ENCODE measurements around the gene EPHB1.

Gene EPHB1

GRCh38 chr3:135134684-135135075 lies 339.6 kb downstream of the EPHB1 start:
- TF ChIP-seq CTCF (IDR thresholded peaks at IDR 0.05; ENCODE audit: insufficient read depth, low read length, missing control alignments) = no peak
- no peak overlapping the region for H3K4me3 ChIP-seq (ENCODE audit: low read depth, low read length)
- ChIA-PET CTCF (no interaction called here), POLR2A (no interaction called here)
- DNase-seq (ENCODE audit: low read depth, low spot score) = no peak

DNA sequence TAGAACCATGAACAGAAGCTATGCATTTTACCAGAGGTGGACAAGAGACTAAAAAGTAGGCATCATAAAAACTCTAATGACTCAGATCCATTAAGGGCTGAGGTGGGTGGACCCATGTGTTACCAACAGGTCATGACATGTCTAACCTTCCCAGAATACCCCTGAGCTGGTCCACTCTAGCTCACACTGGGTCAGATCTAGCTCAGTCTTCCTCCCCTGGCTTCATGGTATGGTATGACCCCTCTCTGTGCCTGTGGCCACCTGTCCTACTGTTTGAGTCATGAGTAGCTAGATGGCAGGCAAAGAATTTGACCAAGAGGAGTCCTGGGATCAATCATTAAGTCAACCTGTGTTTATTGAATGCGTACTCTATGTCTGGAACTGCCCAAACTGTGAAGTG lies 340.4 kb downstream of the EPHB1 start:
- no peak for TF ChIP-seq CTCF (IDR thresholded peaks at IDR 0.05; ENCODE audit: insufficient read depth, low read length, missing control alignments)
- H3K4me3 ChIP-seq (ENCODE audit: low read depth, low read length) = no peak overlapping the region
- DNase-seq (ENCODE audit: low read depth, low spot score) = no peak
- POLR2A ChIA-PET = no interaction called here
- CTCF ChIA-PET = no interaction called here

DNA sequence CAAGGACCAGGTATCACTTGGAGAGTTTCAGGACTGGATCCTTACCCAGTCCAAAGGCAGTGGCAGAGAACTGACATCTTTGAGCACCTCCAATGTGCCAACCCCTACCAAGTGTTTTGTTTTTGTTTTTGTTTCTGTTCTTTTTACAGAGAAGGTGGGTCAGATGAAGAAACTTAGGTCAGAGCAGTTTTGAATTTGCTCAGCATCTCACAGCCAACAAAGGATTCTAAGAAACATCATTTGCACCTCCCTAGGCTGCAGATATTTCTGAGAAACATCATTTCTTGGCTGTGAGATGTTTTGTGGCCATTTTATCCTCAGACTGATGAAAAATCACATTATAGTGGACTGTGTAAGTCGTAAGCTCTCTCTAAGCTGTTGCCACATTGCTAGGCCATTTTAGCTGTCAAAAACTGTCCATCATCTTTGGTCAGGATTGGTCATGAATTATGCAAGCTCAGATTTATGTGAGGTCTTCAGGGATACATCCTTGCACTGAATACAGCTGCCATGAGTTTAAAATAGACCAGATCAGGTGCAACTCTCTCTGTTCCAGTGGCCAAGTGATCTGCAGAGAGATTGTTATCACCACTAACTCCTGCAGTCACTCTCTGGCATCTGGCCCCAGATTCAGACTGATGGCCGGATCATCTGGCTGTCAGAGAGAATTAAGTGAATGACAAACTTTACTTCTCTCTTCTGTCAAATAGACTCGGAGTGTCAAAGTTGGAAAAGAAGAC lies 341.5 kb downstream of the EPHB1 start:
- DNase-seq (ENCODE audit: low read depth, low spot score) = no peak
- no peak overlapping the region for H3K4me3 ChIP-seq (ENCODE audit: low read depth, low read length)
- TF ChIP-seq CTCF (IDR thresholded peaks at IDR 0.05; ENCODE audit: insufficient read depth, low read length, missing control alignments) = no peak
- CTCF ChIA-PET = no interaction called here
- POLR2A ChIA-PET = no interaction called here

DNA sequence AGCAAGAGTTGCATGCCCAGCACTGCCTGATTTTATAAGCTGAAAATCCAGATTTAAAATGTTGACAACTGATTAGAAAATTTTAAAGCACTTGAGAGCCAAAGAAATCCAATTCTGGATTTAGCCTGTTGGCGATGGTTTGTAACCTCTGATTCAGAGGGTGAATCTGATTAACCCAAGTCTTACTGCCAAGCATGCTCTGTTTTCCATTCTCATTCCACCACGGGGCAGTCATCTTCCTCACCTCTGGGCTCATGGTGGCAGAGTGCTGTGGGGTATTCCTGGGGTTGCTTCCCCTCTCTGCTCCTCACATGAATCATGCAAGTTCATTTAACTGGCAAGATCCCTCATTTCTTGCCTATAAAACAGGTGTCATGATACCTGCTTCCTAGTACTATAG lies 342.2 kb downstream of the EPHB1 start:
- POLR2A ChIA-PET = no interaction called here
- CTCF ChIA-PET = no interaction called here
- no peak overlapping the region for H3K4me3 ChIP-seq (ENCODE audit: low read depth, low read length)
- no peak for TF ChIP-seq CTCF (IDR thresholded peaks at IDR 0.05; ENCODE audit: insufficient read depth, low read length, missing control alignments)
- DNase-seq (ENCODE audit: low read depth, low spot score) = no peak

DNA sequence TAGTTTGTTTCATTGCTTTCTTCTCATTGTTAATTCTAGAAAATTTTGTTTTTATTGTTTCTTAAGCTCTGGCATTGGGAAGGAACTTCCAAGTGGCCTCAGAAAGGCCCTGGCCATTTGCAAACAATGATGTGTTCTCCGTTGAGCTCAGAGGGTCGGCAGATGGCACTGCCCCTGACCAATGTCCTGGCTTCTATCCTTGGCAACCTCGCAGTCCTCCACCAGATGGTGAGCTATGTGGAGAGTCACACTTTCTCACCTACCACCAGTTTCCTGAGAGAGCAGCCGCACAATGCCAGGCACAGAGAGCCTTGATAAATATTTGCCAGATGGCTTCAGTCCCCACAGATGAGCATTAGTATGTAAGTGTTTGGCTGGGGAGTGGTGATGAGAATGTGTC lies 343.7 kb downstream of the EPHB1 start:
- CTCF ChIA-PET = no interaction called here
- DNase-seq (ENCODE audit: low read depth, low spot score) = no peak
- H3K4me3 ChIP-seq (ENCODE audit: low read depth, low read length) = no peak overlapping the region
- POLR2A ChIA-PET = no interaction called here
- no peak for TF ChIP-seq CTCF (IDR thresholded peaks at IDR 0.05; ENCODE audit: insufficient read depth, low read length, missing control alignments)

GRCh38 chr3:135140591-135140990 lies 345.5 kb downstream of the EPHB1 start:
- ChIA-PET POLR2A (no interaction called here), CTCF (no interaction called here)

More at GRCh38 chr3:135140591-135140990, 345.5 kb downstream of the EPHB1 start:
- H3K4me3 ChIP-seq (ENCODE audit: low read depth, low read length) = no peak overlapping the region
- TF ChIP-seq CTCF (IDR thresholded peaks at IDR 0.05; ENCODE audit: insufficient read depth, low read length, missing control alignments) = no peak
- DNase-seq (ENCODE audit: low read depth, low spot score) = no peak

Data from AG04449 (cell line).